Heart right ventricle (tissue), 16 donors: ENCODE results near the gene METTL21C. TPM values are rescaled to one million over a fixed set of nuclear protein-coding genes. Genes with fewer than 3 reads are reported as not detected.

ENCODE experiments used
- ATAC-seq, 8 donors: fragments of 200-7000 bp; cut with Tn5 transposase; one replicate each; pipeline ENCODE4 v1.9.1; 2020; ENCODE audit warnings: mild to moderate bottlenecking in 8 of 8, moderate library complexity in 8 of 8, moderate number of reproducible peaks in 1 of 8
- DNase-seq, 2 donors: peaks; one replicate each; pipeline ENCODE4 v3.0.0-alpha.2; 2020
- H3K27ac ChIP-seq, 10 donors: fragments of 200-600 bp; sonication (generic) in 2 of 10; one replicate each; pipeline versions ENCODE4 v1.5.0 to v1.8.0; 2020 to 2022; ENCODE audit warnings: mild to moderate bottlenecking in 3 of 10
- H3K27me3 ChIP-seq, 7 donors: fragments of 200-600 bp; one replicate each; pipeline ENCODE4 v1.8.0; 2021 to 2022; ENCODE audit warnings: mild to moderate bottlenecking in 2 of 7
- H3K36me3 ChIP-seq, 9 donors: fragments of 200-600 bp; sonication (generic) in 1 of 9; one replicate each; pipeline versions ENCODE4 v1.5.0 to v1.8.0; 2020 to 2022; ENCODE audit warnings: mild to moderate bottlenecking in 2 of 9
- H3K4me1 ChIP-seq, 9 donors: fragments of 200-600 bp; sonication (generic) in 1 of 9; one replicate each; pipeline versions ENCODE4 v1.5.0 to v1.8.0; 2020 to 2022; ENCODE audit warnings: mild to moderate bottlenecking in 4 of 9
- H3K4me3 ChIP-seq, 10 donors: fragments of 200-600 bp; sonication (generic) in 2 of 10; one replicate each; pipeline versions ENCODE4 v1.5.0 to v1.8.0; 2020 to 2022; ENCODE audit warnings: mild to moderate bottlenecking in 7 of 10, moderate library complexity in 2 of 10
- H3K9me3 ChIP-seq, 11 donors: fragments of 200-600 bp in 10 of 11; sonication (generic) in 2 of 11; one replicate each; pipeline versions ENCODE4 v1.5.0 to v1.8.0; 2013 to 2022; ENCODE audit warnings: mild to moderate bottlenecking in 2 of 11, control low read depth in 1 of 11, moderate library complexity in 1 of 11
- WGBS, 2 donors: extraction: QIAGEN DNeasy Blood & Tissue Kit; methylation state at CpG; one replicate each; pipeline ENCODE4 v1.1.7; 2013; ENCODE audit warnings: inconsistent platforms in 1 of 2; 5-methylcytosine and 5-hydroxymethylcytosine counted together
- intact Hi-C, 10 donors: fragments of 100-400 bp; cut with DNase I; formaldehyde crosslinking; loops; one replicate each; pipeline versions ENCODE4 v1.11.1 to v1.14.2; 2022
- polyA plus RNA-seq, 2 donors: library from polyadenylated mRNA; stranded (reverse); fragments of 200-250 nt; gene quantifications; one replicate each; pipeline ENCODE4 v1.2.3, GENCODE V29; 2013
- total RNA-seq, 10 donors: library from RNA; stranded (reverse); fragmentation: NEBNext Ultra II Directional in 3 of 10; extraction: Animal tissue kit (Norgen Biotek cat#: 25700) in 3 of 10; gene quantifications; one replicate each; pipeline versions ENCODE4 v1.2.1 to v1.2.4, GENCODE V29; 2021 to 2023
- TF ChIP-seq, protein P1 (sequence below), 9 donors: fragments of 200-600 bp; sonication (generic) in 2 of 9; IDR thresholded peaks; one replicate each; pipeline versions ENCODE4 v1.5.0 to v1.8.0; 2021 to 2022; ENCODE audit warnings: antibody characterized with exemption in 9 of 9, mild to moderate bottlenecking in 5 of 9, moderate library complexity in 1 of 9
- donor health status: Arrhythmogenic right ventricular cardiomyopathy.
- donor health status: ischemic (EF 13 %, LVEDD 7.1; RV severe dilation, severe dysfunction).
- donor health status: healthy with polysubstance abuse.
- donor health status: DM: no; HTN: yes; CAD: no.
- donor health status: DM: no; HTN: no; CAD: no.
- donor health status: ischemic (EF 25% LVEDD 6.9; RV normal size, moderate dysfunction).
- donor health status: ischemic (EF 25% LVEDD 5.7; RV mildly dilated, moderate dysfunction).
- donor health status: healthy.
- donor health status: DM: yes; HTN: yes; CAD: no.
- donor health status: Ischemic cardiomyopathy.
- donor health status: ischemic (EF 35%, LVEDD 5.7; RV mildly dilated, moderate dysfunction).
- donor health status: nonischemic (EF 11% LVEDD 7.7; RV severe dilation, severe dysfunction).
- donor health status: DM: yes; HTN: yes; CAD: no.
- donor health status: PGD.
- donor health status: ischemic (EF 29% LVEDD 5.4; RV normal size, mild dysfunction).
- donor health status: nonischemic (EF 23%, LVEDD 6.1; RV moderate dilation, normal function).

The METTL21C gene
- total and polyA plus RNA-seq, 12 donors: not detected

GRCh38 chr13:102651392-102651791, 43.5 kb downstream of the METTL21C start:
- Histone ChIP-seq H3K4me3 (no peak overlapping the region), H3K9me3 (no peaks in the 10 kb centered on the region), H3K4me1 (no peaks in the 10 kb centered on the region), H3K27me3 (no peaks in the 10 kb centered on the region), H3K27ac (no peak overlapping the region), H3K36me3 (peaks cover 0 to 98% (median 28%) of the 10 kb centered on the region in 9 donors)
- intact Hi-C loops: no loop called here
- TF ChIP-seq, protein P1, sequence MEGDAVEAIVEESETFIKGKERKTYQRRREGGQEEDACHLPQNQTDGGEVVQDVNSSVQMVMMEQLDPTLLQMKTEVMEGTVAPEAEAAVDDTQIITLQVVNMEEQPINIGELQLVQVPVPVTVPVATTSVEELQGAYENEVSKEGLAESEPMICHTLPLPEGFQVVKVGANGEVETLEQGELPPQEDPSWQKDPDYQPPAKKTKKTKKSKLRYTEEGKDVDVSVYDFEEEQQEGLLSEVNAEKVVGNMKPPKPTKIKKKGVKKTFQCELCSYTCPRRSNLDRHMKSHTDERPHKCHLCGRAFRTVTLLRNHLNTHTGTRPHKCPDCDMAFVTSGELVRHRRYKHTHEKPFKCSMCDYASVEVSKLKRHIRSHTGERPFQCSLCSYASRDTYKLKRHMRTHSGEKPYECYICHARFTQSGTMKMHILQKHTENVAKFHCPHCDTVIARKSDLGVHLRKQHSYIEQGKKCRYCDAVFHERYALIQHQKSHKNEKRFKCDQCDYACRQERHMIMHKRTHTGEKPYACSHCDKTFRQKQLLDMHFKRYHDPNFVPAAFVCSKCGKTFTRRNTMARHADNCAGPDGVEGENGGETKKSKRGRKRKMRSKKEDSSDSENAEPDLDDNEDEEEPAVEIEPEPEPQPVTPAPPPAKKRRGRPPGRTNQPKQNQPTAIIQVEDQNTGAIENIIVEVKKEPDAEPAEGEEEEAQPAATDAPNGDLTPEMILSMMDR (IDR thresholded peaks at IDR 0.05): no peak
- DNase-seq (no peak), ATAC-seq (no peak)

DNA sequence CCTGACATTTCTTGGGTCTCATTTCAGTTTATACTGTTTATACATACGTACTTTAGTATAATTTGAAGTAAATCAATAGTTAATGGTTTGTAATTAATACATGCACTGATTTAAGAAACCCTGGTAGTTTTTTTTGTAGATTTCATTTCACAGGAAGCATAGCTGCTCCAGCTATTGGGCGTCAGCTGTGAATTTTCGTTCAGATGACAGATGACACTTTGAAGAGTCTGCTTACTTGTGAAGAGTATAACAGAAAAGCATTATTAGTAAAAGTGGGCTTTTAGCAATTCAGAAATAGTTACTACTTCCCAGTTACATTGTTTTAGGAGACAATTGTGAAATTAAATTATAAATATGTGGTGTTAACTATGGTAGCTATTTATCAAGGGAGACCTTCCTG, 44.4 kb downstream of the METTL21C start:
- intact Hi-C loops: no loop called here
- Histone ChIP-seq H3K4me3 (no peak overlapping the region), H3K9me3 (no peaks in the 10 kb centered on the region), H3K27me3 (no peaks in the 10 kb centered on the region), H3K36me3 (peaks cover 0 to 98% (median 35%) of the 10 kb centered on the region in 9 donors), H3K27ac (no peak overlapping the region), H3K4me1 (no peaks in the 10 kb centered on the region)
- ATAC-seq (no peak), DNase-seq (no peak)
- 93 to 95% methylated on average over 3 of the region's 3 CpGs for WGBS, 2 donors
- TF ChIP-seq, protein P1 (IDR thresholded peaks at IDR 0.05): no peak

- WGBS, 2 donors: 88% methylated on average over 3 of the region's 3 CpGs
- DNase-seq: no peak
- peaks cover 0 to 98% (median 50%) of the 10 kb centered on the region in 9 donors for H3K36me3 ChIP-seq
- no peaks in the 10 kb centered on the region for H3K9me3 ChIP-seq
- no peak for ATAC-seq
- H3K4me3 ChIP-seq: no peak overlapping the region
- peaks cover 0 to 1% (median 0%) of the 10 kb centered on the region in 9 donors for H3K4me1 ChIP-seq
- intact Hi-C loops: no loop called here
- H3K27me3 ChIP-seq: no peaks in the 10 kb centered on the region
- TF ChIP-seq, protein P1 (IDR thresholded peaks at IDR 0.05): no peak
- H3K27ac ChIP-seq: no peak overlapping the region
These were observed 46.8 kb downstream of the METTL21C start for GRCh38 chr13:102648046-102648445.

- H3K4me1 ChIP-seq: peaks cover 0 to 15% (median 0%) of the 10 kb centered on the region in 9 donors
- WGBS, 2 donors: 74 to 91% methylated on average over 1 of the region's 1 CpG
- peaks cover 0 to 100% (median 56%) of the 10 kb centered on the region in 9 donors for H3K36me3 ChIP-seq
- TF ChIP-seq, protein P1 (IDR thresholded peaks at IDR 0.05): no peak
- no peaks in the 10 kb centered on the region for H3K9me3 ChIP-seq
- intact Hi-C loops: no loop called here
- no peak overlapping the region for H3K27ac ChIP-seq
- no peak overlapping the region for H3K4me3 ChIP-seq
- H3K27me3 ChIP-seq: no peaks in the 10 kb centered on the region
- DNase-seq (no peak), ATAC-seq (no peak)
These were observed 49.1 kb downstream of the METTL21C start for GRCh38 chr13:102645701-102646100.
